PC-9 (cell line): ENCODE measurements around the gene CALY. TPM values are rescaled to one million over a fixed set of nuclear protein-coding genes. Genes with fewer than 3 reads are reported as not detected.

Experiments
- BruUV-seq: library from RNA; stranded (reverse); fragments of 400-500 nt; replicated peaks from 2 replicates; lab custom pipeline; 2021; lab: Mats Ljungman, UMichigan
- CTCF ChIA-PET: fragments of 300-600 bp; sonication (Branson Sonifier 250); formaldehyde crosslinking; loops from one replicate; lab custom pipeline; 2022; ENCODE audit warnings: antibody characterized with exemption; lab: Charles Lee
- POLR2A ChIA-PET: fragments of 300-600 bp; sonication (Branson Sonifier 250); formaldehyde crosslinking; loops from one replicate; lab custom pipeline; 2022; ENCODE audit warnings: antibody characterized with exemption; ENCODE audit not compliant: unreplicated experiment; lab: Charles Lee
- DNase-seq, 2 experiments: peaks; one replicate each; pipeline versions ENCODE4 v3.0.0 to v3.0.0-alpha.2; 2015 to 2022; ENCODE audit warnings: mixed read lengths in 1 of 2
- H2AFZ ChIP-seq: fragments of 200-600 bp; sonication (generic); 2 replicates; pipeline ENCODE4 v1.8.1; 2017; ENCODE audit warnings: antibody characterized with exemption
- H3F3A ChIP-seq: fragments of 200-600 bp; sonication (generic); 2 replicates; pipeline ENCODE4 v1.8.1; 2017; ENCODE audit warnings: antibody characterized with exemption, mild to moderate bottlenecking, low read depth; ENCODE audit not compliant: insufficient read depth
- H3K27ac ChIP-seq: fragments of 200-600 bp; sonication (generic); 2 replicates; pipeline ENCODE4 v1.6.1; 2016; ENCODE audit warnings: mixed run types
- H3K27me3 ChIP-seq: fragments of 200-600 bp; sonication (generic); 2 replicates; pipeline ENCODE4 v1.6.1; 2016; ENCODE audit warnings: low read depth, mixed run types; ENCODE audit not compliant: insufficient read depth
- H3K36me3 ChIP-seq: fragments of 200-600 bp; sonication (generic); 2 replicates; pipeline ENCODE4 v1.6.1; 2016; ENCODE audit warnings: low read depth, mixed run types
- H3K4me1 ChIP-seq: fragments of 200-600 bp; sonication (generic); replicated peaks from 2 replicates; pipeline ENCODE4 v1.6.1; 2016; ENCODE audit warnings: mixed run types; ENCODE audit not compliant: insufficient read depth
- H3K4me2 ChIP-seq: fragments of 200-600 bp; sonication (generic); 2 replicates; pipeline ENCODE4 v1.6.1; 2017; ENCODE audit warnings: mixed run types
- H3K4me3 ChIP-seq: fragments of 200-600 bp; sonication (generic); 2 replicates; pipeline ENCODE4 v1.6.1; 2016; ENCODE audit warnings: mixed run types
- H3K79me2 ChIP-seq: fragments of 200-600 bp; sonication (generic); 2 replicates; pipeline ENCODE4 v1.6.1; 2017; ENCODE audit warnings: low read depth, mixed run types
- H3K9me2 ChIP-seq: fragments of 200-600 bp; sonication (generic); 2 replicates; pipeline ENCODE4 v1.8.1; 2017; ENCODE audit warnings: mild to moderate bottlenecking; ENCODE audit not compliant: insufficient read depth
- H3K9me3 ChIP-seq: fragments of 200-600 bp; sonication (generic); 2 replicates; pipeline ENCODE4 v1.8.1; 2016; ENCODE audit warnings: low read depth; ENCODE audit not compliant: insufficient read depth
- H4K20me1 ChIP-seq: fragments of 200-600 bp; sonication (generic); 2 replicates; pipeline ENCODE4 v1.8.1; 2017; ENCODE audit not compliant: insufficient read depth
- CTCF ChIP-seq: fragments of 200-600 bp; sonication (generic); conservative IDR thresholded peaks from 2 replicates; pipeline ENCODE4 v1.6.1; 2017; ENCODE audit warnings: mixed run types, antibody characterized with exemption, mild to moderate bottlenecking, moderate library complexity
- EZH2 ChIP-seq: fragments of 200-600 bp; sonication (generic); IDR thresholded peaks from 2 replicates; pipeline ENCODE4 v1.8.0; 2017; ENCODE audit warnings: antibody characterized with exemption, low read depth
- intact Hi-C: fragments of 100-400 bp; cut with micrococcal nuclease; formaldehyde crosslinking; loops from one replicate; pipeline ENCODE4 v1.10.0; 2022; ENCODE audit not compliant: unreplicated experiment
- total RNA-seq: library from RNA; stranded (reverse); gene quantifications from 2 replicates; pipeline ENCODE4 v1.2.3, GENCODE V29; 2021

Gene CALY
- total RNA-seq, 1 experiment from 2014 or later = not detected

GRCh38 chr10:133350950-133351329, 14.2 kb upstream of the CALY start:
- TF ChIP-seq EZH2 (no peak), CTCF (no peak)
- Histone ChIP-seq H2AFZ (no peak overlapping the region), H3K4me1 (no peaks in the 10 kb centered on the region), H3K27ac (no peak overlapping the region), H3K4me3 (no peak overlapping the region), H3K9me3 (no peaks in the 10 kb centered on the region), H3K27me3 (no peaks in the 10 kb centered on the region), H3K36me3 (no peaks in the 10 kb centered on the region), H3K9me2 (no peaks in the 10 kb centered on the region), H3F3A (no peaks in the 10 kb centered on the region), H4K20me1 (no peaks in the 10 kb centered on the region), H3K79me2 (no peaks in the 10 kb centered on the region), H3K4me2 (no peak overlapping the region)
- ChIA-PET POLR2A (no interaction called here), CTCF (no interaction called here)
- intact Hi-C loops = no loop called here
- no TSS peak for BruUV-seq
- no peak for DNase-seq

- intact Hi-C loops = no loop called here
- Histone ChIP-seq H3K27ac (no peak overlapping the region), H3K4me3 (no peak overlapping the region), H3K36me3 (no peaks in the 10 kb centered on the region), H3K27me3 (no peaks in the 10 kb centered on the region), H3K9me2 (no peaks in the 10 kb centered on the region), H4K20me1 (no peaks in the 10 kb centered on the region), H2AFZ (no peak overlapping the region), H3K79me2 (no peaks in the 10 kb centered on the region), H3K9me3 (no peaks in the 10 kb centered on the region), H3K4me2 (no peak overlapping the region), H3K4me1 (no peaks in the 10 kb centered on the region), H3F3A (no peaks in the 10 kb centered on the region)
- no TSS peak for BruUV-seq
- TF ChIP-seq CTCF = no peak
- TF ChIP-seq EZH2 = no peak
- ChIA-PET POLR2A (no interaction called here), CTCF (no interaction called here)
- no peak for DNase-seq
Observed at GRCh38 chr10:133350283-133350949, 13.7 kb upstream of the CALY start.

- Histone ChIP-seq H3K79me2 (no peaks in the 10 kb centered on the region), H3K36me3 (no peaks in the 10 kb centered on the region), H3K9me2 (no peaks in the 10 kb centered on the region), H3K4me2 (no peak overlapping the region), H3F3A (no peaks in the 10 kb centered on the region), H3K4me3 (no peak overlapping the region), H3K9me3 (no peaks in the 10 kb centered on the region), H4K20me1 (no peaks in the 10 kb centered on the region), H3K27ac (no peak overlapping the region), H3K4me1 (no peaks in the 10 kb centered on the region), H2AFZ (no peak overlapping the region), H3K27me3 (no peaks in the 10 kb centered on the region)
- ChIA-PET CTCF (no interaction called here), POLR2A (no interaction called here)
- intact Hi-C loops = no loop called here
- DNase-seq = no peak
- no TSS peak for BruUV-seq
- TF ChIP-seq CTCF (no peak), EZH2 (no peak)
Observed at GRCh38 chr10:133349577-133350011, 12.9 kb upstream of the CALY start.
